GM06990 (cell line): ENCODE results near the gene KNOP1.

Experiments used
- DNase-seq: peaks from one replicate; pipeline ENCODE4 v3.0.0-alpha.2; 2011; ENCODE audit not compliant: insufficient read length; ENCODE audit errors: extremely low read depth
- H3K27me3 ChIP-seq: replicated peaks from 2 replicates; pipeline ENCODE4 v1.6.0; 2011; ENCODE audit warnings: low read length; ENCODE audit not compliant: control insufficient read depth, insufficient read depth
- H3K36me3 ChIP-seq: 2 replicates; pipeline ENCODE4 v1.5.1; 2011; ENCODE audit warnings: low read length; ENCODE audit not compliant: control insufficient read depth, insufficient read depth
- H3K4me3 ChIP-seq: replicated peaks from 2 replicates; pipeline ENCODE4 v1.5.1; 2011; ENCODE audit warnings: low read depth, mild to moderate bottlenecking, control low read depth, low read length
- CTCF ChIP-seq: IDR thresholded peaks from 2 replicates; pipeline ENCODE4 v1.5.1; 2011; ENCODE audit warnings: low read length, control low read depth, mild to moderate bottlenecking, inconsistent platforms; ENCODE audit not compliant: insufficient read depth, poor library complexity, severe bottlenecking

The KNOP1 gene

GRCh38 chr16:19708296-19709205, 9.5 kb downstream of the KNOP1 start:
- TF ChIP-seq CTCF: no peak
- Histone ChIP-seq H3K36me3 (peaks cover 36% of the 10 kb centered on the region), H3K4me3 (no peak overlapping the region), H3K27me3 (no peaks in the 10 kb centered on the region)
- DNase-seq: no peak

GRCh38 chr16:19707569-19708295, 10.3 kb downstream of the KNOP1 start:
- Histone ChIP-seq H3K27me3 (no peaks in the 10 kb centered on the region), H3K4me3 (no peak overlapping the region), H3K36me3 (peaks cover 36% of the 10 kb centered on the region)
- no peak for DNase-seq
- TF ChIP-seq CTCF: no peak

- no peak overlapping the region for H3K4me3 ChIP-seq
- H3K27me3 ChIP-seq: no peaks in the 10 kb centered on the region
- no peak for TF ChIP-seq CTCF
- no peak for DNase-seq
- H3K36me3 ChIP-seq: peaks cover 29% of the 10 kb centered on the region
These were observed 11.2 kb downstream of the KNOP1 start for GRCh38 chr16:19706846-19707245.

- no peaks in the 10 kb centered on the region for H3K27me3 ChIP-seq
- TF ChIP-seq CTCF: no peak
- peaks cover 25% of the 10 kb centered on the region for H3K36me3 ChIP-seq
- no peak for DNase-seq
- no peak overlapping the region for H3K4me3 ChIP-seq
These were observed 12.2 kb downstream of the KNOP1 start for GRCh38 chr16:19705843-19706242.

- no peak for TF ChIP-seq CTCF
- H3K4me3 ChIP-seq: no peak overlapping the region
- H3K36me3 ChIP-seq: peaks cover 24% of the 10 kb centered on the region
- no peaks in the 10 kb centered on the region for H3K27me3 ChIP-seq
- no peak for DNase-seq
These were observed 12.9 kb downstream of the KNOP1 start for GRCh38 chr16:19705146-19705501.
